Spleen (tissue), 7 donors: ENCODE data around the gene RGS14.

Experiments
- POLR2A ChIP-seq, 3 donors: fragments of 450-650 bp; IDR thresholded peaks; one replicate each; pipeline ENCODE4 v1.5.1; 2017; ENCODE audit warnings: antibody characterized with exemption in 3 of 3, mild to moderate bottlenecking in 1 of 3
- POLR2AphosphoS5 ChIP-seq, 3 donors: sonication (generic); formaldehyde crosslinking; IDR thresholded peaks; one replicate each; pipeline ENCODE4 v1.5.1; 2017; ENCODE audit warnings: antibody characterized with exemption in 3 of 3
- TF ChIP-seq, protein P1 (sequence below), 11 experiments: fragments of 200-600 bp in 7 of 11; fragments of 450-650 bp in 4 of 11; sonication (generic) in 4 of 11; IDR thresholded peaks in 8 of 11; conservative IDR thresholded peaks in 3 of 11; 1 replicate in 7 of 11; 2 replicates in 4 of 11; pipeline versions ENCODE4 v1.4.0 to v1.8.0; 2016 to 2021; ENCODE audit warnings: antibody characterized with exemption in 11 of 11, inconsistent platforms in 4 of 11, mild to moderate bottlenecking in 1 of 11
- donor health status: DM: no; HTN: no; CAD: no; lungs with moderate emphysema.
- donor health status: DM: no; HTN: no; CAD: no.
- donor health status: DM: no; HTN: no; CAD: no.

DNA sequence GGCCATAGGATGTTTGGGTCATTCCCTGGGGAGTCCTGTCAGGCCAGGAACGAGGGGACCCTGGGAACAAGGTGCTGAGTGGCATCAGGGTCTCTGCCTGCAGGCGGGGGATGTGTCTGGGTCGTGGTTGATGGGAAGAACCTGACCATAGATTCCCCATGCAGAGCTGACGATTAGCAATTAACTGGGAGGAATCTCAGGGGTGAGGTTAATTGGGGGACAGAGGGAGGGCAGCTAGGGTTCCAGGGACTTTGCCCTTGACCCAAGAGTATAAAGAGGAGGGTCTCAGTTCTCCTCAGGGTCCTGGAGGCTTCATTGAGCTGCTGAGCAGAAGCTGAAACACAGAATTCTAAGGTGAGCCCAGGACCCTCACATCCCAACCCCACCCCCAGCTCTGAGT lies 26.4 kb downstream of the RGS14 start, which contains the start of gene SLC34A1:
- TF ChIP-seq, protein P1, sequence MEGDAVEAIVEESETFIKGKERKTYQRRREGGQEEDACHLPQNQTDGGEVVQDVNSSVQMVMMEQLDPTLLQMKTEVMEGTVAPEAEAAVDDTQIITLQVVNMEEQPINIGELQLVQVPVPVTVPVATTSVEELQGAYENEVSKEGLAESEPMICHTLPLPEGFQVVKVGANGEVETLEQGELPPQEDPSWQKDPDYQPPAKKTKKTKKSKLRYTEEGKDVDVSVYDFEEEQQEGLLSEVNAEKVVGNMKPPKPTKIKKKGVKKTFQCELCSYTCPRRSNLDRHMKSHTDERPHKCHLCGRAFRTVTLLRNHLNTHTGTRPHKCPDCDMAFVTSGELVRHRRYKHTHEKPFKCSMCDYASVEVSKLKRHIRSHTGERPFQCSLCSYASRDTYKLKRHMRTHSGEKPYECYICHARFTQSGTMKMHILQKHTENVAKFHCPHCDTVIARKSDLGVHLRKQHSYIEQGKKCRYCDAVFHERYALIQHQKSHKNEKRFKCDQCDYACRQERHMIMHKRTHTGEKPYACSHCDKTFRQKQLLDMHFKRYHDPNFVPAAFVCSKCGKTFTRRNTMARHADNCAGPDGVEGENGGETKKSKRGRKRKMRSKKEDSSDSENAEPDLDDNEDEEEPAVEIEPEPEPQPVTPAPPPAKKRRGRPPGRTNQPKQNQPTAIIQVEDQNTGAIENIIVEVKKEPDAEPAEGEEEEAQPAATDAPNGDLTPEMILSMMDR (IDR thresholded peaks at IDR 0.05 in 8 of 11, conservative IDR thresholded peaks at IDR 0.05 in 3 of 11): no peak
- no peak for TF ChIP-seq POLR2A (IDR thresholded peaks at IDR 0.05)
- no peak for TF ChIP-seq POLR2AphosphoS5 (IDR thresholded peaks at IDR 0.05)
